Limb (tissue), 2 donors: ENCODE data around the gene LDLRAD2.
"Not testable (repeated sequence)": the region's sequence is repeated elsewhere in the genome, so short reads cannot be mapped to it uniquely, and the experiment has no call there.

Source experiments
- DNase-seq, 2 donors: peaks; one replicate each; pipeline ENCODE4 v3.0.0-alpha.2; 2016; ENCODE audit errors: extremely low spot score in 2 of 2

Gene LDLRAD2

GRCh38 chr1:21823980-21824702 lies 12.1 kb downstream of the LDLRAD2 start:
- DNase-seq, result no peak

DNA sequence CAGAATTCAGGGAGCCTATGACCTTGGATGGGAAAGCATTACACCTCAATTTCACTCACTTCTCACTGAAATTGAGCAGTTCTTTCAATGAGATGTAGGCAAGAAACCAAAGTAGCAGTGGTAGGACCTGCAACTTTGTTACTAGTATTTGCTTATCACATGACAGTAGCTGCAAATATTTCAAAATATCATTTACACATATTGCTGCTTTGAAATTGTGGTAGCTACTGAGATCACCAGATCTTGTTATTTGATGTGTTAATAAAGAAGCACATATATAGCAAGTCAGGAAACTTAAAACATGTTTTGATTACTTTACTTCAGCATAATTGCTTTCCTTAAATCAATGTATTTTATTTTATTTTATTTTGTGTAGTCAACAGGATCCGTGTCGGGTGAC lies 12.9 kb downstream of the LDLRAD2 start:
- no peak for DNase-seq

- no peak for DNase-seq
These were observed 13.3 kb downstream of the LDLRAD2 start for GRCh38 chr1:21825393-21825792.

DNA sequence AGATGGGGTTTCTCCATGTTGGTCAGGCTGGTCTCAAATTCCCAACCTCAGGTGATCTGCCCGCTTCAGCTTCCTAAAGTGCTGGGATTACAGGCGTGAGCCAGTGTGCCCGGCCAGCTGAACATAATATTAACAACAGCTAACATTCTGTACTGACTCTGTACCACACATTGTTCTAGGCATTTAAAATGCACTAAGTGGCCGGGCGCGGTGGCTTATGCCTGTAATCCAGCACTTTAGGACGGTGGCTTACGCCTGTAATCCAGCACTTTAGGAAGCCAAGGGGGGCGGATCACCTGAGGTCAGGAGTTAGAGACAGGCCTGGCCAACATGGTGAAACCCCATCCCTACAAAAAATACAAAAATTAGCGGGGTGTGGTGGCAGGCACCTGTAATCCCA lies 14.6 kb downstream of the LDLRAD2 start:
- DNase-seq, result not testable (repeated sequence)

GRCh38 chr1:21827141-21827679 lies 15.1 kb downstream of the LDLRAD2 start:
- no peak for DNase-seq

GRCh38 chr1:21828075-21828474 lies 16.0 kb downstream of the LDLRAD2 start:
- DNase-seq, result no peak

GRCh38 chr1:21828506-21829210 lies 16.6 kb downstream of the LDLRAD2 start:
- no peak for DNase-seq

DNA sequence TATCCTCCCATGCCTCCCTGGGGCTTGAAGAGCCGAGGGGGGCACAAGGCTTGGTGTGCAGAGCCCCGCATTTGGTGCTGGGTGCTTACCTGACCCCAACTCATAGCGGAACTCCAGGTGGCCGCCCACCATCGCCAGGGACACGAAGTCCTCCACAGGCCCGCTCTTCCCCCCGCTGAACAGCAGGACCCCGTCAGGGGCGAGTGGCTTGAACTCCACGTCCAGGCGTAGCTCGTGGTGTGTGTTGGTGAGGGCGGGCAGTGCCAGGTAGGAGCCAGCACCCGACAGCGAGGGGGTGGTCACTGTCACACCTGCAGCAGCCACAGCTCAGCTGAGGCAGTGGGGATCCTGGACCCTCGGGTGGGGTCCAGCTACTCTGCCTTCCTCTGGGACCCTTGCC lies 17.2 kb downstream of the LDLRAD2 start:
- DNase-seq, result no peak

- no peak for DNase-seq
These were observed 18.9 kb downstream of the LDLRAD2 start for GRCh38 chr1:21830792-21831453.

GRCh38 chr1:21831454-21831970 lies 19.4 kb downstream of the LDLRAD2 start:
- no peak for DNase-seq

- DNase-seq, result no peak
These were observed 21.4 kb downstream of the LDLRAD2 start for GRCh38 chr1:21833392-21833976.

DNA sequence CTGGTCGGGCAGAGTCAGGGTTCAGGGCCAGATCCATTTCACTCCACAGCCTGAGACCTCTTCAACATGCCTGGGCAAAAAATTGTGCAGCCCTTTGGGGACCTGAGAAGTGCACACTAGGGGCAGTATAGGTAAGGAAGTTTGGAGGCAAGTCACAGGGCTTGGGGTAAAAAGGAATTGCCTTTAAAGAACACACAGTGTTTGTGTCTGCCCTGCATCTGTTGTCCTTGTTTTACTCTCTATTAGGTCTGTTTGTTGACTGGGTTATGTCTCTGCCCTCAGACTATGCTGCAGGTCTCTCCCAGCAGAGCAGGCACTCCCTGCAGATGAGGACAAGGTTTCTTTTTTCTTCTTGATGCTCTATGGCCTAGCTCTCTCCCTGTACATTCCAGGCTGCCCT lies 22.0 kb downstream of the LDLRAD2 start:
- no peak for DNase-seq

GRCh38 chr1:21834666-21835065 lies 22.6 kb downstream of the LDLRAD2 start:
- no peak for DNase-seq

GRCh38 chr1:21836010-21836409 lies 23.9 kb downstream of the LDLRAD2 start:
- DNase-seq, result no peak

DNA sequence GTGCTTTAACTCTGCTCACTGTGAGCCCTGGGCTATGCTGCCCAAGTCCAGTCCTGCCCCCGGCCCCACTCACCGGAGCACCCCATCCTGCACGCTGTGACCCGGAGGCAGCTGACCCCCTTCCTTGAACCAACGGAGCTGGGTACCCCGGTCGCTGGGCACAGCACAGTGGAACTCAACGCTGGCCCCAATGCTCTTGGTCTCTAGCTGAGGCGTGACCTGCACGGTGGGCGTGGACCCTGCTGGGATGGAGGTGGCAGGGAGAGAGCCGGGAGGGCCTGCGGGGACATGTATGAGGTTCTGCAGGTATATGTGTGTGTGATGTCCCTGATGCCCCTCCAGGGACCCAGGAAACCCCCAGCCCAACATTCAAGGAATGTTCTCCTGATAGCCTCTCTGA lies 24.7 kb downstream of the LDLRAD2 start:
- DNase-seq, result no peak

GRCh38 chr1:21837476-21837875 lies 25.4 kb downstream of the LDLRAD2 start:
- no peak for DNase-seq

DNA sequence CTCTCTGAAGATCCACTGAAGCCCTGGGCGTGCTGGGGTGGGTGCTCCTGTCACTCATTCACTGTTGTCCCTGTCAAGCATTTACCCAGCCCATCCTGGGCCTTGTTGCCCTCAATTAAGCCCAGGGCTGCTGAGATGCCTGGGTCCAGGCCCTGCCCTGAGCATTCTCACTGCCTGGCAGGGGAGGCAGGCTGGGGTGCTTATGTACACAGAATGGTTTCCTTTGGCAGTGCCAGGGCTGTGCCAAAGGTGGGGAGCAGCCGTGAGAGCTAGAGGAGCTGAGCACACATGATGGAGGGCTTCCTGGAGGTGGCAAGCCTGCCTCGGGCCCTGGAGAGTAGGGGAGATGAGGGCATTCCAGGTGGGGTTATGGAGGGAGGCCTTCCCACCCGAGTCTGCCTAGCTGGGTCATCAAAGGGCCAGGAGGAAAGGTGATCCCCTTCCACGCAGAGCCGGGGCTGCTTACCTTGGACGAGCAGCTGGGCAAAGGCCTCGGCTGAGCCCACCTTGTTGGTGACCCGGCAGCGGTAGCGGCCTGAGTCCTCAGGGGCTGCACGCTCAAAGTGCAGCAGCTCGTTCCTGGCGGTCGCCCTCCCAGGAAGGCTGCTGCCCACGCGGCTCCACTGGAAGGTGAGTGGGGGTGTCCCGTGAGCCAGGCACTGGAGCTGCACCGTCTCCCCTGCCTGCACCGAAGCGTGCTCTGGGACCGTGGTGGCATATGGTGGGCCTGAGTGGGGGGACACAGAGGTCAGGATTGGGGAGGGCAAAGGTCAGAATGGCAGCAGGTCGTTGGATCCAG lies 26.5 kb downstream of the LDLRAD2 start:
- DNase-seq, result no peak

DNA sequence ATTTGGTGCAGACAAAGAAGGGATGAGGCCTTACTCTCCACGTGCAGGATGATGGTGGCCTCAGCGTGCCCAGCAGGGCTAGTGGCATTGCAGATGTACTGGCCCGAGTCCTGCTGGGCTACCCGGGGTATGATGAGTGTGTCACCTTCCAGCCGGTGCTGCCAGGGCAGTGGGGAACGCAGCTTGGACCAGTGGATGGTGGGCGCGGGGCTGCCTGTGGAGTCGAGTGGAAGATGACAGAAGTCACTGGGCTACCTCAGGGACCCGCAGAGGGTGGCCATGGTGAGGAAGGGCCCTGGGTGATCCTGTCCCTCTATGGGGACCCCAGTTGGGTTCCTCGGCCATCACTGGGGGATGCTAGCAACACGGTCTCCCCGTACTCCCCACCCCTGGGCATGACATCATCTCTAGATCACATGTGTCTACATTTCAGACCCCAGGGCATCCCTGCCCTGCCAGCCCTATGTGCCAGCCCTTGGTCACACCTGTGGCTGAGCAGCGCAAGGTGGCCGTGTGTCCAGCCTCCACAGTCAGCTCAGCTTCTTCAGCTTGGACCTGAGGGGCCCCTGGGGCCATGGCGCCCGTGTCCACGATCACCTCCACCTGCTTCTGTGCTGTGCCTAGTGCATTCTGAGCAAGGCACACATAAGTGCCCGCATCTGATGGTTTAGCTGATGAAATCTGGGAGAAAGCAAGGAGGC lies 27.4 kb downstream of the LDLRAD2 start:
- no peak for DNase-seq

DNA sequence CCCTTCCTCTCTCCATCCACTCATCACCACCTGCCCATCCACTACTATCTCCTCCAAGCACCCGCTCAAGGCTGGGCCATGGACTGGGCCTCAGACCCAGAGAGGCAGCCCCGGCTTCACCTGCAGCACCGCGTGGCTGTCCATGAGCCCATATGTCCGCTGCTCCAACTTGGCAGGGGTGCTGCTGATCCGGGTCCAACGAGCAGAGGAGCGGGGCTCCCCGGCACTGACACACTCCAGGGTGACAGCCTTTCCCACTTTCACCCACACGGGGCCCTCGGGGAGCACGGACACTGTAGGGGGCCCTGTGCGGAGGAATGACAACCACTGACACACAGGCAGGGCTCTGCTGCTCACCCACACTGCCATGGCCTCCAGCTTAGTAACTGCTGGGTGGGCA lies 28.9 kb downstream of the LDLRAD2 start:
- DNase-seq, result no peak

GRCh38 chr1:21841852-21842466 lies 29.9 kb downstream of the LDLRAD2 start:
- no peak for DNase-seq
